Measurements from ENCODE around the gene DENND6A. TPM values are rescaled to one million over a fixed set of nuclear protein-coding genes. Genes with fewer than 3 reads are reported as not detected.

Gene DENND6A
- total RNA-seq, 2 donors from 2014 or later = 34.0 to 42.0 TPM

DNA sequence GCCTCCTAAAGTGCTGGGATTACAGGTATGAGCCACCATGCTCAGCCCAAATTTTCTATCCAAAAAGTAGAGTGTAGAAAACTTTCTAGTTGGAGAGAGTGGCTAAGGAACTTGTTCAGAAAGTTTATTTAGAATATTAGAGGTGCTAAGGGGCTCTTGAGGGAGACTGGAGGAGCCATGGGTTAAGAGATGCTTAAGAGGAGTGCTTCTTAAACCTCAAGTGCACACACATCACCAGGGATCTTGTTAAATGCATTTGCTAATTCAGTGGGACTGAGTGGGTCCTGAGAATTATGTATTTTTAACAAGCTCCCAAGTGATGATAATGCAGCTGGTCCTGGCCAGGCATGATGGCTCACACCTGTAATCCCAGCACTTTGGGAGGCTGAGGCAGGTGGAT, 33.5 kb upstream of the DENND6A start:
- H3K27me3 ChIP-seq (replicated peaks; ENCODE audit: insufficient read depth) = no peaks in the 10 kb centered on the region
- no peak overlapping the region for H3K4me3 ChIP-seq
- ATAC-seq (ENCODE audit: insufficient number of reproducible peaks, low FRiP score, low read depth) (no peak), DNase-seq (ENCODE audit: low spot score) (no peak)
- no peaks in the 10 kb centered on the region for H3K36me3 ChIP-seq
- TF ChIP-seq, protein P1, sequence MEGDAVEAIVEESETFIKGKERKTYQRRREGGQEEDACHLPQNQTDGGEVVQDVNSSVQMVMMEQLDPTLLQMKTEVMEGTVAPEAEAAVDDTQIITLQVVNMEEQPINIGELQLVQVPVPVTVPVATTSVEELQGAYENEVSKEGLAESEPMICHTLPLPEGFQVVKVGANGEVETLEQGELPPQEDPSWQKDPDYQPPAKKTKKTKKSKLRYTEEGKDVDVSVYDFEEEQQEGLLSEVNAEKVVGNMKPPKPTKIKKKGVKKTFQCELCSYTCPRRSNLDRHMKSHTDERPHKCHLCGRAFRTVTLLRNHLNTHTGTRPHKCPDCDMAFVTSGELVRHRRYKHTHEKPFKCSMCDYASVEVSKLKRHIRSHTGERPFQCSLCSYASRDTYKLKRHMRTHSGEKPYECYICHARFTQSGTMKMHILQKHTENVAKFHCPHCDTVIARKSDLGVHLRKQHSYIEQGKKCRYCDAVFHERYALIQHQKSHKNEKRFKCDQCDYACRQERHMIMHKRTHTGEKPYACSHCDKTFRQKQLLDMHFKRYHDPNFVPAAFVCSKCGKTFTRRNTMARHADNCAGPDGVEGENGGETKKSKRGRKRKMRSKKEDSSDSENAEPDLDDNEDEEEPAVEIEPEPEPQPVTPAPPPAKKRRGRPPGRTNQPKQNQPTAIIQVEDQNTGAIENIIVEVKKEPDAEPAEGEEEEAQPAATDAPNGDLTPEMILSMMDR (IDR thresholded peaks at IDR 0.05) = no peak
- H3K9me3 ChIP-seq = no peaks in the 10 kb centered on the region
- no peaks in the 10 kb centered on the region for H3K4me1 ChIP-seq (ENCODE audit: control insufficient read depth in 1 of 2, low read depth in 2 of 2)
- no peak overlapping the region for H3K27ac ChIP-seq

- no peak overlapping the region for H3K4me3 ChIP-seq
- H3K27ac ChIP-seq = no peak overlapping the region
- ATAC-seq (ENCODE audit: insufficient number of reproducible peaks, low FRiP score, low read depth) (no peak), DNase-seq (ENCODE audit: low spot score) (no peak)
- no peaks in the 10 kb centered on the region for H3K36me3 ChIP-seq
- H3K4me1 ChIP-seq (ENCODE audit: control insufficient read depth in 1 of 2, low read depth in 2 of 2) = no peaks in the 10 kb centered on the region
- no peaks in the 10 kb centered on the region for H3K9me3 ChIP-seq
- no peaks in the 10 kb centered on the region for H3K27me3 ChIP-seq (replicated peaks; ENCODE audit: insufficient read depth)
- TF ChIP-seq, protein P1 (IDR thresholded peaks at IDR 0.05) = no peak
These were observed 25.2 kb upstream of the DENND6A start for GRCh38 chr3:57718118-57718517.

- Histone ChIP-seq H3K4me1 (ENCODE audit: control insufficient read depth in 1 of 2, low read depth in 2 of 2) (no peaks in the 10 kb centered on the region), H3K36me3 (no peaks in the 10 kb centered on the region), H3K27me3 (replicated peaks; ENCODE audit: insufficient read depth) (no peaks in the 10 kb centered on the region), H3K4me3 (no peak overlapping the region), H3K9me3 (no peaks in the 10 kb centered on the region), H3K27ac (no peak overlapping the region)
- no peak for DNase-seq (ENCODE audit: low spot score)
- ATAC-seq (ENCODE audit: insufficient number of reproducible peaks, low FRiP score, low read depth) = no peak
- TF ChIP-seq, protein P1 (IDR thresholded peaks at IDR 0.05) = no peak
These were observed 24.5 kb upstream of the DENND6A start for GRCh38 chr3:57717205-57717868.

DNA sequence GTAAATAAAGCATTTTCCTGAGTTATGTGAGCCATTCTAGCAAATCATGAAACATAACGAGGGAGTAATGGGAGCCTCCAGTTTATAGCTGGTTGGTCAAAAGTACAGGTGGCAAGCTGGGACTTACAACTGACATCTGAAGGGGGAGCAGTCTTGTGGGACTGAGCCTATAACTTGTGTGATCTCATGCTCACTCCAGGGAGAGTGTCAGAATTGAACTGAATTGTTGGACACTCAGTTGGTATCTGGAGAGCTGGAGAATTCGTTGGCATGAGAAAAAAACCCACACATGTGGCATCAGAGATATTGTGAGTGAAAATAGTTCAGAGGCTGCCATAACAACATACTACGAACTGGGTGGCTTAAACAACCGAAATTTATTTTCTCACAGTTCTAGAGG, 22.8 kb upstream of the DENND6A start:
- Histone ChIP-seq H3K27me3 (replicated peaks; ENCODE audit: insufficient read depth) (no peaks in the 10 kb centered on the region), H3K4me1 (ENCODE audit: control insufficient read depth in 1 of 2, low read depth in 2 of 2) (no peaks in the 10 kb centered on the region), H3K27ac (no peak overlapping the region), H3K9me3 (no peaks in the 10 kb centered on the region), H3K4me3 (no peak overlapping the region), H3K36me3 (no peaks in the 10 kb centered on the region)
- TF ChIP-seq, protein P1 (IDR thresholded peaks at IDR 0.05) = no peak
- ATAC-seq (ENCODE audit: insufficient number of reproducible peaks, low FRiP score, low read depth) = no peak
- no peak for DNase-seq (ENCODE audit: low spot score)

DNA sequence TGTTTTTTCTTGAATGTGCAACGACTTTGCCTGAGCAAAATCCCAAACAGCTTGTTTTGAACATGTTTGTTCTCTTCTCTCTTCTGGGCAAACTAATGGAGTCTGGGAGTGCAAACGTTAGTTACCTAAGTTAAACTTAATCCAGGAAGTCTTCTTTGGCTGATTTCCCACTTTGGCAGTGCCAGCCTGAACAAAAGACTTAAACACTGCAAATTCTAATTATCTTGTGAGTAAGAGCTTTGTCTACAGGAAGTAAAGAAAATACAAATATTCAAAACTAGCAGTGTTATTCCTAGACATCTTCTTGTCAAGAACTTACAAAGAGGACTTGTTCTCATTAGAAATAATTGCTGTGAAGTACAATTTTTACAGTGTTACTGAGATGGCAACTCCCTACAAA, 16.7 kb upstream of the DENND6A start:
- ATAC-seq (ENCODE audit: insufficient number of reproducible peaks, low FRiP score, low read depth) = no peak
- H3K4me3 ChIP-seq = no peak overlapping the region
- peak overlapping the region in 1 of 2 donors; percentile 0 for H3K27ac ChIP-seq
- no peaks in the 10 kb centered on the region for H3K36me3 ChIP-seq
- no peak for DNase-seq (ENCODE audit: low spot score)
- no peaks in the 10 kb centered on the region for H3K9me3 ChIP-seq
- H3K4me1 ChIP-seq (ENCODE audit: control insufficient read depth in 1 of 2, low read depth in 2 of 2) = peaks cover 0 to 13% of the 10 kb centered on the region in 2 donors
- H3K27me3 ChIP-seq (replicated peaks; ENCODE audit: insufficient read depth) = no peaks in the 10 kb centered on the region
- TF ChIP-seq, protein P1 (IDR thresholded peaks at IDR 0.05) = no peak
